ENCODE data around the gene PGM2L1.

Gene PGM2L1

DNA sequence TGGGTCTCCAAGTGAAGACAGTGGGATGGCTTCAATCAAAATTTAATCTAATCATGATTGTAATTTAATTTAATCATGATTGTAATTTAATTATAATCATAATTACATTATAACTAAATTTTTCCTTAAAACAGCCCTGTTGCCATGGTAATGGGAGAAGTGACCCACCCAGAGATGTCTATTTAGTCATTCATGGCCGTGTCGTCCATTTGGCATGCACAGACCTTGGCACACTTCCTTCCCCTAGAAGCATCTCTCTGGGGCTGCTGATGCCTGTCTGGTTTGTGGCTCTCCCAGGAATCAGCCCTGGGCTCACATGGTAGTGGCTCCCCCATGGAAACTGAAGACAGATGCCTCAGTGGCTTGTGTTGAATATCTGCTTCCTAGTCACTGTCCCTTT lies 113.8 kb downstream of the PGM2L1 start:
- no peak for DNase-seq

DNA sequence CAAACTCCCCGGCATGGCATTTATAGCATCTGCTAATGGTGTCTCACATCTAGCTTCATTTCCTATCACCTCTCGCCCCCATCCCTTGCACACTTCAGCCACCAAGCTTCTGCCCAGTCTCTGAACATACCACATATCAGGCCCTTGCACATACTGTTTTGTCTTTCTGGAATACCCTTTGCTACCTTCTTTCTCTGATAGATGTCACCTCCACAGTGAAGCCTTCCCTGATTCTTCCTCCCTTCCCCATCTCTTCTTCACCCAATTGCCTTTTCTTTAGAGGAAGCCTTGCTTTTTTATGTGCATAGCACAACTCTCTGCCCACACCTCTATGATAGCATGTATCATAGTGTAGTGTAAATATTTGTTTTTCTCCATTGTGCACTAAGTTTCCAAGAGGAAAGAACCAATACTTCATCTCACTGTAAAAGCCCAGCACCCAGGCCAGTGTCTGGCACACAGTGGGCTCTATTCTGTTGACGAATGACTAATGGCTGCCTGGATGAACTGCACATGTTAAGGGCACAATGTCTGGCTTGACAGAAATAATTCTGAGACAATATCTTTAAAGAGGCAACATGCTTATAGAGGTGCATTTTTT lies 114.6 kb downstream of the PGM2L1 start:
- no peak for DNase-seq

DNA sequence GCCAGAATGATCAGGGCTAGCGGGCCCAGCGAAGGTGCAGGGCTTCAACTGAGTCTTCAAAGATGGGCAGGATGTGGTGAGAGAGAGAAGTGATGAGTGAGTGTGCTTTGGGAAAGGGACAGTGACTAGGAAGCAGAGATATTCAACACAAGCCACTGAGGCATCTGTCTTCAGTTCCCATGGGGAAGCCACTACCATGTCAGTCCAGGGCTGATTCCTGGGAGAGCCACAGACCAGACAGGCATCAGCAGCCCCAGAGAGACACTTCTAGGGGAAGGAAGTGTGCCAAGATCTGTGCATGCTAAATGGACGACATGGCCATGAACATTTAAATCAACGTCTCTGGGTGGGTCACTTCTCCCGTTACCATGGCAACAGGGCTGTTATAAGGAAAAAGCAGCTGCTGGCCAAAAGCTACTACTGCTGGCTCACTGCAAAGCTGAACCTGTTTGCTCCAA lies 115.3 kb downstream of the PGM2L1 start:
- DNase-seq = no peak

DNA sequence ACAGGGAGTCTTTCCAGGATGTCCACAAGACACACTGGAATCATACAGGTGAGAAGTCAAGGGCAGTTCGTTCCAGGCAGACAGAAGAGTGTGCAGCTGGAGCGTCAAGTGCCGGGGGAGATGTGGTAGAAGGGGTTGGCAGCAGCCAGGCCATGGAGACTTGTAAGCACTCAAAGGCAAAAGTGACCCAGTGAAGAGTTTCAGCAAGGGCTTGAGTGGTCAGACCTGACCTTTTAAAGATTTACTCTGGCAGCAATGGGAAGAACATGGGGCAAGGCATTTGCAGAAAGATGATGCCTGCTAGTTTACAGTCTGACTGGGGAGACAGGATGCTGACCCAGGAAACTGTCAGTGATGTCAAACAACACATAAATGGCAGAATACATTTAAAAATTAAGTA lies 115.8 kb downstream of the PGM2L1 start:
- no peak for DNase-seq

DNA sequence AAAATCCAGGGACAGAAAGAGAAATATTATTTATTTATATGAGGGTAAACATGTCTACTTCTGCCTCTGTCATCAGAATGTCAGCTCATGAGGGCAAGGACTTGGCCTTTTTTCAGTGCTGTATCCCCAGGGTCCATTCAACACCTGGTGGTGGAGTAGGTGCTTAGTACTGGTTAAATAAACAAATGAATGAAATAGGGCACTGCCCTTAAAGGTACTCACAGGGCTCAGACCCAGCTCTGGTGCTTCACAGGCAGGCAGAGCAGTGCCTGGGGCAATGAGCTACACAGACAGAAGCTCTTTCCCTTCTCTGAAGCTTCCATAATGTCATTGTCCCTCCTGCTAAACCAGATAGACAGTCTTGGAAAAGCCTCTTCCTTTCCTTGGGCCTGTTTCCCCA lies 117.7 kb downstream of the PGM2L1 start:
- DNase-seq = no peak

All from activated CD4-positive, CD25-positive, alpha-beta regulatory T cell (primary cell).